Measurements from ENCODE around the gene EFCAB13. TPM values are rescaled to one million over a fixed set of nuclear protein-coding genes. Genes with fewer than 3 reads are reported as not detected.

Gene EFCAB13
- total and polyA plus RNA-seq, 2 donors from 2014 or later = 2.2 to 18.8 TPM

GRCh38 chr17:47338026-47338425 lies 14.3 kb downstream of the EFCAB13 start:
- intact Hi-C loops (cut with DNase I) = no loop called here
- no peak overlapping the region for H3K27ac ChIP-seq (ENCODE audit: low read depth in 2 of 2, low read length in 2 of 2)
- H3K9ac ChIP-seq (ENCODE audit: low read length in 3 of 3) = no peak overlapping the region
- no peak for TF ChIP-seq CTCF (IDR thresholded peaks at IDR 0.05; ENCODE audit: borderline replicate concordance, extremely low read depth, insufficient read depth)
- H3K4me3 ChIP-seq (ENCODE audit: low read length in 3 of 3) = no peak overlapping the region
- no peaks in the 10 kb centered on the region for H3K4me1 ChIP-seq (ENCODE audit: control insufficient read depth in 2 of 3, insufficient read depth in 2 of 3, low read depth in 1 of 3, low read length in 3 of 3)
- no peaks in the 10 kb centered on the region for H3K27me3 ChIP-seq (ENCODE audit: control insufficient read depth, insufficient read depth, low read length)
- H3K9me3 ChIP-seq (ENCODE audit: control insufficient read depth in 2 of 3, insufficient read depth in 1 of 3, low read length in 3 of 3) = no peaks in the 10 kb centered on the region
- FAIRE-seq (no peak), DNase-seq (no peak)
- no peaks in the 10 kb centered on the region for H3K36me3 ChIP-seq (ENCODE audit: control insufficient read depth in 2 of 3, insufficient read depth in 3 of 3, low read length in 3 of 3)

- H3K4me3 ChIP-seq (ENCODE audit: low read length in 3 of 3) = no peak overlapping the region
- H3K4me1 ChIP-seq (ENCODE audit: control insufficient read depth in 2 of 3, insufficient read depth in 2 of 3, low read depth in 1 of 3, low read length in 3 of 3) = no peaks in the 10 kb centered on the region
- no peak overlapping the region for H3K27ac ChIP-seq (ENCODE audit: low read depth in 2 of 2, low read length in 2 of 2)
- TF ChIP-seq CTCF (IDR thresholded peaks at IDR 0.05; ENCODE audit: borderline replicate concordance, extremely low read depth, insufficient read depth) = no peak
- intact Hi-C loops (cut with DNase I) = no loop called here
- FAIRE-seq = no peak
- no peaks in the 10 kb centered on the region for H3K27me3 ChIP-seq (ENCODE audit: control insufficient read depth, insufficient read depth, low read length)
- no peaks in the 10 kb centered on the region for H3K36me3 ChIP-seq (ENCODE audit: control insufficient read depth in 2 of 3, insufficient read depth in 3 of 3, low read length in 3 of 3)
- DNase-seq = no peak
- H3K9ac ChIP-seq (ENCODE audit: low read length in 3 of 3) = no peak overlapping the region
- no peaks in the 10 kb centered on the region for H3K9me3 ChIP-seq (ENCODE audit: control insufficient read depth in 2 of 3, insufficient read depth in 1 of 3, low read length in 3 of 3)
Measured at GRCh38 chr17:47352848-47353247, 29.1 kb downstream of the EFCAB13 start.

GRCh38 chr17:47358652-47359051 lies 34.9 kb downstream of the EFCAB13 start:
- Histone ChIP-seq H3K27ac (ENCODE audit: low read depth in 2 of 2, low read length in 2 of 2) (no peak overlapping the region), H3K9ac (ENCODE audit: low read length in 3 of 3) (no peak overlapping the region), H3K9me3 (ENCODE audit: control insufficient read depth in 2 of 3, insufficient read depth in 1 of 3, low read length in 3 of 3) (no peaks in the 10 kb centered on the region), H3K4me1 (ENCODE audit: control insufficient read depth in 2 of 3, insufficient read depth in 2 of 3, low read depth in 1 of 3, low read length in 3 of 3) (no peaks in the 10 kb centered on the region), H3K4me3 (ENCODE audit: low read length in 3 of 3) (no peak overlapping the region), H3K36me3 (ENCODE audit: control insufficient read depth in 2 of 3, insufficient read depth in 3 of 3, low read length in 3 of 3) (no peaks in the 10 kb centered on the region), H3K27me3 (ENCODE audit: control insufficient read depth, insufficient read depth, low read length) (no peaks in the 10 kb centered on the region)
- no peak for TF ChIP-seq CTCF (IDR thresholded peaks at IDR 0.05; ENCODE audit: borderline replicate concordance, extremely low read depth, insufficient read depth)
- intact Hi-C loops (cut with DNase I) = no loop called here
- no peak for DNase-seq
- FAIRE-seq = no peak

- H3K9ac ChIP-seq (ENCODE audit: low read length in 3 of 3) = no peak overlapping the region
- no peak for TF ChIP-seq CTCF (IDR thresholded peaks at IDR 0.05; ENCODE audit: borderline replicate concordance, extremely low read depth, insufficient read depth)
- no peak for DNase-seq
- H3K4me1 ChIP-seq (ENCODE audit: control insufficient read depth in 2 of 3, insufficient read depth in 2 of 3, low read depth in 1 of 3, low read length in 3 of 3) = no peaks in the 10 kb centered on the region
- H3K27ac ChIP-seq (ENCODE audit: low read depth in 2 of 2, low read length in 2 of 2) = no peak overlapping the region
- no peak overlapping the region for H3K4me3 ChIP-seq (ENCODE audit: low read length in 3 of 3)
- H3K36me3 ChIP-seq (ENCODE audit: control insufficient read depth in 2 of 3, insufficient read depth in 3 of 3, low read length in 3 of 3) = no peaks in the 10 kb centered on the region
- H3K9me3 ChIP-seq (ENCODE audit: control insufficient read depth in 2 of 3, insufficient read depth in 1 of 3, low read length in 3 of 3) = no peaks in the 10 kb centered on the region
- no peak for FAIRE-seq
- H3K27me3 ChIP-seq (ENCODE audit: control insufficient read depth, insufficient read depth, low read length) = no peaks in the 10 kb centered on the region
- intact Hi-C loops (cut with DNase I) = no loop called here
Measured at GRCh38 chr17:47363171-47363570, 39.4 kb downstream of the EFCAB13 start.

Data from kidney (tissue), 14 donors.